ENCODE results near the gene CCDC40. TPM values are rescaled to one million over a fixed set of nuclear protein-coding genes. Genes with fewer than 3 reads are reported as not detected.

The CCDC40 gene
- total and polyA plus RNA-seq, 2 of the 13 experiments (the other 11 are each of a cell fraction or from before 2014, with no cell fraction given): 4.1 to 5.5 TPM

DNA sequence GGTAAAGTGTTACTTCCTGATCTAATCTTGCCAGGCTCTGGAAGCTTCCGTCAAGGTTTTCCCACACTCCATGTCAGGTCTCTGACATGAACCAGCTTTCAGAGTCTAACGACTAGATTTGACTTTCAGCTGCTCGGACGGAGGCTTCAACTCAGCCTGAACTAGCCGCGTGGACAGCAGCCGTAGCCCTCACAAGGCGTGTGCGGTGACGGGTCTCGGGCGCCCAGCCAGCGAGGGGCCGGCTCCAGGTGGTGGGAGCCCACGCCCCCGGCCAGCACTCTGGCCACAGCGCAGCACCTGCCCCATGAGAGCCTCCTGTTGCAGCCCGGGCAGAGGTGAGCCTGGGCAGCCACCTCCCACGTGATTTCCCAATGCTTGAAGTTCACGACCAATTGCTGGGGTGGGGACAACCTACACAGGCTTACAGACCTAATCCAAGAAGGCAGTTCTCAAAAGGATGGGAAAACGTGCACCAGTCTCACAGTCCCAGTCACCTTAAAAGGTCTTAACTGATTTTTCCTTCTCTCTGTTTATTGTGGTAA is 46.3 kb upstream of the CCDC40 start (continued):
- TF ChIP-seq, protein P1, sequence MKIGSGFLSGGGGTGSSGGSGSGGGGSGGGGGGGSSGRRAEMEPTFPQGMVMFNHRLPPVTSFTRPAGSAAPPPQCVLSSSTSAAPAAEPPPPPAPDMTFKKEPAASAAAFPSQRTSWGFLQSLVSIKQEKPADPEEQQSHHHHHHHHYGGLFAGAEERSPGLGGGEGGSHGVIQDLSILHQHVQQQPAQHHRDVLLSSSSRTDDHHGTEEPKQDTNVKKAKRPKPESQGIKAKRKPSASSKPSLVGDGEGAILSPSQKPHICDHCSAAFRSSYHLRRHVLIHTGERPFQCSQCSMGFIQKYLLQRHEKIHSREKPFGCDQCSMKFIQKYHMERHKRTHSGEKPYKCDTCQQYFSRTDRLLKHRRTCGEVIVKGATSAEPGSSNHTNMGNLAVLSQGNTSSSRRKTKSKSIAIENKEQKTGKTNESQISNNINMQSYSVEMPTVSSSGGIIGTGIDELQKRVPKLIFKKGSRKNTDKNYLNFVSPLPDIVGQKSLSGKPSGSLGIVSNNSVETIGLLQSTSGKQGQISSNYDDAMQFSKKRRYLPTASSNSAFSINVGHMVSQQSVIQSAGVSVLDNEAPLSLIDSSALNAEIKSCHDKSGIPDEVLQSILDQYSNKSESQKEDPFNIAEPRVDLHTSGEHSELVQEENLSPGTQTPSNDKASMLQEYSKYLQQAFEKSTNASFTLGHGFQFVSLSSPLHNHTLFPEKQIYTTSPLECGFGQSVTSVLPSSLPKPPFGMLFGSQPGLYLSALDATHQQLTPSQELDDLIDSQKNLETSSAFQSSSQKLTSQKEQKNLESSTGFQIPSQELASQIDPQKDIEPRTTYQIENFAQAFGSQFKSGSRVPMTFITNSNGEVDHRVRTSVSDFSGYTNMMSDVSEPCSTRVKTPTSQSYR (CRISPR knock-in tag; IDR thresholded peaks at IDR 0.05; ENCODE audit: borderline replicate concordance): peak; percentile 73; the same call in 1 of the 2 replicates
- peak; percentile 87 for TF ChIP-seq KAT7 (CRISPR knock-in tag; IDR thresholded peaks at IDR 0.05; ENCODE audit: borderline replicate concordance)
- peak; percentile 56 for TF ChIP-seq GATAD1 (CRISPR knock-in tag; IDR thresholded peaks at IDR 0.05)
- no peak for TF ChIP-seq SETDB1 (CRISPR knock-in tag; IDR thresholded peaks at IDR 0.05; ENCODE audit: borderline replicate concordance)
- TF ChIP-seq ZFP90 (CRISPR knock-in tag; IDR thresholded peaks at IDR 0.05; ENCODE audit: borderline replicate concordance): peak; percentile 77; the same call in 1 of the 2 replicates
- TF ChIP-seq SRSF1 (optimal IDR thresholded peaks at IDR 0.05; ENCODE audit: low read depth, low read length): no peak
- no peak for TF ChIP-seq RORA (CRISPR knock-in tag; IDR thresholded peaks at IDR 0.05)
- TF ChIP-seq, protein P2, sequence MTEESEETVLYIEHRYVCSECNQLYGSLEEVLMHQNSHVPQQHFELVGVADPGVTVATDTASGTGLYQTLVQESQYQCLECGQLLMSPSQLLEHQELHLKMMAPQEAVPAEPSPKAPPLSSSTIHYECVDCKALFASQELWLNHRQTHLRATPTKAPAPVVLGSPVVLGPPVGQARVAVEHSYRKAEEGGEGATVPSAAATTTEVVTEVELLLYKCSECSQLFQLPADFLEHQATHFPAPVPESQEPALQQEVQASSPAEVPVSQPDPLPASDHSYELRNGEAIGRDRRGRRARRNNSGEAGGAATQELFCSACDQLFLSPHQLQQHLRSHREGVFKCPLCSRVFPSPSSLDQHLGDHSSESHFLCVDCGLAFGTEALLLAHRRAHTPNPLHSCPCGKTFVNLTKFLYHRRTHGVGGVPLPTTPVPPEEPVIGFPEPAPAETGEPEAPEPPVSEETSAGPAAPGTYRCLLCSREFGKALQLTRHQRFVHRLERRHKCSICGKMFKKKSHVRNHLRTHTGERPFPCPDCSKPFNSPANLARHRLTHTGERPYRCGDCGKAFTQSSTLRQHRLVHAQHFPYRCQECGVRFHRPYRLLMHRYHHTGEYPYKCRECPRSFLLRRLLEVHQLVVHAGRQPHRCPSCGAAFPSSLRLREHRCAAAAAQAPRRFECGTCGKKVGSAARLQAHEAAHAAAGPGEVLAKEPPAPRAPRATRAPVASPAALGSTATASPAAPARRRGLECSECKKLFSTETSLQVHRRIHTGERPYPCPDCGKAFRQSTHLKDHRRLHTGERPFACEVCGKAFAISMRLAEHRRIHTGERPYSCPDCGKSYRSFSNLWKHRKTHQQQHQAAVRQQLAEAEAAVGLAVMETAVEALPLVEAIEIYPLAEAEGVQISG (CRISPR knock-in tag; IDR thresholded peaks at IDR 0.05): peak; percentile 64
- peak; percentile 83 for TF ChIP-seq ISL2 (CRISPR knock-in tag; IDR thresholded peaks at IDR 0.05)
- no peak for TF ChIP-seq NFE2 (CRISPR knock-in tag; IDR thresholded peaks at IDR 0.05)
- no peak for TF ChIP-seq DMAP1 (CRISPR knock-in tag; IDR thresholded peaks at IDR 0.05)
- TF ChIP-seq STAT5B (CRISPR knock-in tag; IDR thresholded peaks at IDR 0.05): 0 out of 2 replicates have a peak, but pooled peaks have one; percentile 76
- TF ChIP-seq AGO1 (IDR thresholded peaks at IDR 0.05; ENCODE audit: low read depth, low read length, poor library complexity, severe bottlenecking): peak; percentile 78
- TF ChIP-seq TAF1 (CRISPR knock-in tag; IDR thresholded peaks at IDR 0.05): no peak
- TF ChIP-seq NR2C2 (CRISPR knock-in tag; IDR thresholded peaks at IDR 0.05; ENCODE audit: borderline replicate concordance): peak; percentile 39
- TF ChIP-seq FOXC1 (CRISPR knock-in tag; IDR thresholded peaks at IDR 0.05; ENCODE audit: borderline replicate concordance): peak; percentile 74
- TF ChIP-seq, protein P3, sequence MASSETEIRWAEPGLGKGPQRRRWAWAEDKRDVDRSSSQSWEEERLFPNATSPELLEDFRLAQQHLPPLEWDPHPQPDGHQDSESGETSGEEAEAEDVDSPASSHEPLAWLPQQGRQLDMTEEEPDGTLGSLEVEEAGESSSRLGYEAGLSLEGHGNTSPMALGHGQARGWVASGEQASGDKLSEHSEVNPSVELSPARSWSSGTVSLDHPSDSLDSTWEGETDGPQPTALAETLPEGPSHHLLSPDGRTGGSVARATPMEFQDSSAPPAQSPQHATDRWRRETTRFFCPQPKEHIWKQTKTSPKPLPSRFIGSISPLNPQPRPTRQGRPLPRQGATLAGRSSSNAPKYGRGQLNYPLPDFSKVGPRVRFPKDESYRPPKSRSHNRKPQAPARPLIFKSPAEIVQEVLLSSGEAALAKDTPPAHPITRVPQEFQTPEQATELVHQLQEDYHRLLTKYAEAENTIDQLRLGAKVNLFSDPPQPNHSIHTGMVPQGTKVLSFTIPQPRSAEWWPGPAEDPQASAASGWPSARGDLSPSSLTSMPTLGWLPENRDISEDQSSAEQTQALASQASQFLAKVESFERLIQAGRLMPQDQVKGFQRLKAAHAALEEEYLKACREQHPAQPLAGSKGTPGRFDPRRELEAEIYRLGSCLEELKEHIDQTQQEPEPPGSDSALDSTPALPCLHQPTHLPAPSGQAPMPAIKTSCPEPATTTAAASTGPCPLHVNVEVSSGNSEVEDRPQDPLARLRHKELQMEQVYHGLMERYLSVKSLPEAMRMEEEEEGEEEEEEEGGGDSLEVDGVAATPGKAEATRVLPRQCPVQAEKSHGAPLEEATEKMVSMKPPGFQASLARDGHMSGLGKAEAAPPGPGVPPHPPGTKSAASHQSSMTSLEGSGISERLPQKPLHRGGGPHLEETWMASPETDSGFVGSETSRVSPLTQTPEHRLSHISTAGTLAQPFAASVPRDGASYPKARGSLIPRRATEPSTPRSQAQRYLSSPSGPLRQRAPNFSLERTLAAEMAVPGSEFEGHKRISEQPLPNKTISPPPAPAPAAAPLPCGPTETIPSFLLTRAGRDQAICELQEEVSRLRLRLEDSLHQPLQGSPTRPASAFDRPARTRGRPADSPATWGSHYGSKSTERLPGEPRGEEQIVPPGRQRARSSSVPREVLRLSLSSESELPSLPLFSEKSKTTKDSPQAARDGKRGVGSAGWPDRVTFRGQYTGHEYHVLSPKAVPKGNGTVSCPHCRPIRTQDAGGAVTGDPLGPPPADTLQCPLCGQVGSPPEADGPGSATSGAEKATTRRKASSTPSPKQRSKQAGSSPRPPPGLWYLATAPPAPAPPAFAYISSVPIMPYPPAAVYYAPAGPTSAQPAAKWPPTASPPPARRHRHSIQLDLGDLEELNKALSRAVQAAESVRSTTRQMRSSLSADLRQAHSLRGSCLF (CRISPR knock-in tag; IDR thresholded peaks at IDR 0.05; ENCODE audit: borderline replicate concordance): no peak
- TF ChIP-seq ZNF83 (CRISPR knock-in tag; IDR thresholded peaks at IDR 0.05; ENCODE audit: borderline replicate concordance): peak; percentile 54; the same call in 1 of the 2 replicates
- TF ChIP-seq ZNF296 (CRISPR knock-in tag; conservative IDR thresholded peaks at IDR 0.05): 0 out of 2 replicates have a peak, but pooled peaks have one; percentile 39
- TF ChIP-seq ZNF556 (CRISPR knock-in tag; IDR thresholded peaks at IDR 0.05; ENCODE audit: borderline replicate concordance): no peak
